Chondrocyte (in vitro differentiated cells): ENCODE results near the gene RNF126. TPM values are rescaled to one million over a fixed set of nuclear protein-coding genes. Genes with fewer than 3 reads are reported as not detected.

Experiments used
- DNase-seq: peaks from one replicate; pipeline ENCODE4 v3.0.0; 2021; ENCODE audit warnings: mixed read lengths, low spot score
- H3K27ac Mint-ChIP-seq: one replicate; pipeline ENCODE4 v1.8.0; 2021; ENCODE audit warnings: mild to moderate bottlenecking, moderate library complexity, mixed read lengths; ENCODE audit not compliant: unreplicated experiment
- H3K27me3 Mint-ChIP-seq: 2 replicates; pipeline ENCODE4 v1.8.0; 2021; ENCODE audit warnings: low read depth, mixed read lengths
- H3K36me3 Mint-ChIP-seq: 2 replicates; pipeline ENCODE4 v1.8.0; 2021; ENCODE audit warnings: low read depth, mixed read lengths
- H3K4me1 Mint-ChIP-seq: 2 replicates; pipeline ENCODE4 v1.8.0; 2021; ENCODE audit warnings: low read depth, mild to moderate bottlenecking, mixed read lengths
- H3K4me3 Mint-ChIP-seq: one replicate; pipeline ENCODE4 v1.8.0; 2021; ENCODE audit warnings: mild to moderate bottlenecking, moderate library complexity, mixed read lengths; ENCODE audit not compliant: unreplicated experiment
- H3K9me3 Mint-ChIP-seq: 2 replicates; pipeline ENCODE4 v1.8.0; 2021; ENCODE audit warnings: low read depth, mixed read lengths
- CTCF ChIP-seq: fragments of 200-600 bp; sonication (generic); IDR thresholded peaks from 2 replicates; pipeline ENCODE4 v1.5.0; 2021; ENCODE audit warnings: antibody characterized with exemption, mild to moderate bottlenecking, moderate library complexity
- total RNA-seq: library from RNA; stranded (reverse); gene quantifications from 3 replicates; pipeline ENCODE4 v1.2.1, GENCODE V29; 2021

The RNF126 gene
- total RNA-seq, 1 donor from 2014 or later: 29.5 TPM

GRCh38 chr19:645912-646778, 16.9 kb downstream of the RNF126 start:
- Mint-ChIP-seq H3K27ac (no peak overlapping the region), H3K36me3 (peaks cover 8% of the 10 kb centered on the region), H3K4me3 (no peak overlapping the region), H3K9me3 (no peaks in the 10 kb centered on the region), H3K27me3 (no peaks in the 10 kb centered on the region), H3K4me1 (no peaks in the 10 kb centered on the region)
- TF ChIP-seq CTCF: no peak
- DNase-seq: peak; percentile 90

- no peak for DNase-seq
- TF ChIP-seq CTCF: no peak
- no peak overlapping the region for H3K4me3 Mint-ChIP-seq
- H3K9me3 Mint-ChIP-seq: no peaks in the 10 kb centered on the region
- no peaks in the 10 kb centered on the region for H3K4me1 Mint-ChIP-seq
- no peaks in the 10 kb centered on the region for H3K27me3 Mint-ChIP-seq
- peaks cover 6% of the 10 kb centered on the region for H3K36me3 Mint-ChIP-seq
- no peak overlapping the region for H3K27ac Mint-ChIP-seq
Observed at GRCh38 chr19:644789-645188, 18.2 kb downstream of the RNF126 start.

- peaks cover 1% of the 10 kb centered on the region for H3K4me1 Mint-ChIP-seq
- no peaks in the 10 kb centered on the region for H3K9me3 Mint-ChIP-seq
- no peaks in the 10 kb centered on the region for H3K27me3 Mint-ChIP-seq
- no peak for DNase-seq
- TF ChIP-seq CTCF: no peak
- no peak overlapping the region for H3K4me3 Mint-ChIP-seq
- no peak overlapping the region for H3K27ac Mint-ChIP-seq
- H3K36me3 Mint-ChIP-seq: peaks cover 6% of the 10 kb centered on the region
Observed at GRCh38 chr19:644363-644762, 18.7 kb downstream of the RNF126 start.

GRCh38 chr19:643736-644135, 19.3 kb downstream of the RNF126 start:
- H3K9me3 Mint-ChIP-seq: no peaks in the 10 kb centered on the region
- no peak overlapping the region for H3K4me3 Mint-ChIP-seq

More at GRCh38 chr19:643736-644135, 19.3 kb downstream of the RNF126 start:
- peaks cover 6% of the 10 kb centered on the region for H3K36me3 Mint-ChIP-seq
- no peak for TF ChIP-seq CTCF
- H3K27ac Mint-ChIP-seq: no peak overlapping the region
- H3K4me1 Mint-ChIP-seq: peaks cover 4% of the 10 kb centered on the region
- no peaks in the 10 kb centered on the region for H3K27me3 Mint-ChIP-seq
- no peak for DNase-seq
